Caco-2 (cell line): ENCODE data around the gene TBXAS1. TPM values are rescaled to one million over a fixed set of nuclear protein-coding genes. Genes with fewer than 3 reads are reported as not detected.

Experiments used
- BruUV-seq: library from RNA; stranded (reverse); fragments of 400-500 nt; replicated peaks from 2 replicates; lab custom pipeline; 2021; lab: Mats Ljungman, UMichigan
- CTCF ChIA-PET: fragments of 300-600 bp; sonication (Branson Sonifier 250); formaldehyde crosslinking; loops from one replicate; lab custom pipeline; 2022; ENCODE audit warnings: antibody characterized with exemption; lab: Charles Lee
- POLR2A ChIA-PET: fragments of 300-600 bp; sonication (Branson Sonifier 250); formaldehyde crosslinking; loops from one replicate; lab custom pipeline; 2022; ENCODE audit warnings: antibody characterized with exemption; lab: Charles Lee
- DNase-seq, 2 experiments: peaks; one replicate each; pipeline versions ENCODE4 v3.0.0 to v3.0.0-alpha.2; 2020 to 2022
- H3K27me3 ChIP-seq: replicated peaks from 2 replicates; pipeline ENCODE4 v1.6.0; 2011; ENCODE audit warnings: low read length; ENCODE audit not compliant: control insufficient read depth, insufficient read depth
- H3K36me3 ChIP-seq: 2 replicates; pipeline ENCODE4 v1.5.1; 2011; ENCODE audit warnings: low read length; ENCODE audit not compliant: control insufficient read depth, insufficient read depth
- H3K4me1 ChIP-seq: fragments of 250-450 bp; sonication (Bioruptor Pico); 2 replicates; pipeline ENCODE4 v1.5.1; 2020; ENCODE audit warnings: mild to moderate bottlenecking
- H3K4me3 ChIP-seq: 2 replicates; pipeline ENCODE4 v1.5.1; 2011; ENCODE audit warnings: low read depth, mild to moderate bottlenecking, control low read depth, low read length
- H3K9me3 ChIP-seq: fragments of 250-450 bp; sonication (Bioruptor Pico); 2 replicates; pipeline ENCODE4 v1.5.1; 2020; ENCODE audit warnings: mild to moderate bottlenecking, moderate library complexity
- H3K27ac Mint-ChIP-seq: one replicate; pipeline ENCODE4 v1.8.0; 2022; ENCODE audit warnings: mixed read lengths; ENCODE audit not compliant: unreplicated experiment
- H3K27me3 Mint-ChIP-seq: one replicate; pipeline ENCODE4 v1.8.0; 2022; ENCODE audit warnings: mixed read lengths; ENCODE audit not compliant: insufficient read depth, unreplicated experiment
- H3K36me3 Mint-ChIP-seq: one replicate; pipeline ENCODE4 v1.8.0; 2022; ENCODE audit warnings: mild to moderate bottlenecking, mixed read lengths; ENCODE audit not compliant: insufficient read depth, unreplicated experiment
- H3K4me1 Mint-ChIP-seq: one replicate; pipeline ENCODE4 v1.8.0; 2022; ENCODE audit warnings: low read depth, mixed read lengths; ENCODE audit not compliant: unreplicated experiment
- H3K4me3 Mint-ChIP-seq: one replicate; pipeline ENCODE4 v1.8.0; 2022; ENCODE audit warnings: mild to moderate bottlenecking, moderate library complexity, mixed read lengths; ENCODE audit not compliant: unreplicated experiment
- H3K9me3 Mint-ChIP-seq: one replicate; pipeline ENCODE4 v1.8.0; 2022; ENCODE audit warnings: mixed read lengths; ENCODE audit not compliant: unreplicated experiment
- CTCF ChIP-seq, 2 experiments: fragments of 200-600 bp in 1 of 2; IDR thresholded peaks; 1 replicate in 1 of 2; 2 replicates in 1 of 2; pipeline versions ENCODE4 v1.5.1 to v1.8.0; 2011 to 2022; ENCODE audit warnings: antibody characterized with exemption in 1 of 2, control low read depth in 1 of 2, inconsistent platforms in 1 of 2, low read depth in 1 of 2, low read length in 1 of 2, mild to moderate bottlenecking in 1 of 2, moderate library complexity in 1 of 2; ENCODE audit not compliant: insufficient read depth in 1 of 2, severe bottlenecking in 1 of 2, unreplicated experiment in 1 of 2
- intact Hi-C: fragments of 100-400 bp; cut with micrococcal nuclease; formaldehyde crosslinking; loops from one replicate; pipeline ENCODE4 v1.10.0; 2022; ENCODE audit not compliant: unreplicated experiment
- total RNA-seq: library from RNA; stranded (reverse); gene quantifications from 2 replicates; pipeline ENCODE4 v1.2.3, GENCODE V29; 2022

TBXAS1 gene
- total RNA-seq, 1 experiment from 2014 or later, result 1.6 TPM

DNA sequence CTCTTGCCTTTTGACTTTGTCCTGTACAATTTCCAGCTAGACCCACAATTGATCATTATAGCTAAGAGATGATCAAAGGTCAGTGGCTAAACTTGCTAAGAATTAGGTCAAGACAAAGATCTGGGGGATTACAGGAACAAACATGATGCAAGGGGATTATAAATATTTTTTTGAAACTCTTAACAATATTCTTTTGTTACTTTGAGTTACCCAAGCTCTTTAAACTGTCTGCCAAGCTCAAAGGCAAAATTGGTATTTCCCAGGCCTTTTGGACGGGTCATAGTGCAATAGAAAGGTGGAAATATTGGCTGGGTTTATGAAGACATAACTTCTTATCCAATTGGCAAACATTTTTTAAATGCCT is 23.4 kb downstream of the TBXAS1 start:
- no TSS peak for BruUV-seq
- Mint-ChIP-seq H3K27ac (no peak overlapping the region), H3K36me3 (no peaks in the 10 kb centered on the region), H3K9me3 (peaks cover 6% of the 10 kb centered on the region), H3K27me3 (peaks cover 2% of the 10 kb centered on the region), H3K4me3 (no peak overlapping the region), H3K4me1 (no peaks in the 10 kb centered on the region)
- Histone ChIP-seq H3K4me3 (no peak overlapping the region), H3K27me3 (no peaks in the 10 kb centered on the region), H3K4me1 (peaks cover 9% of the 10 kb centered on the region), H3K36me3 (no peaks in the 10 kb centered on the region), H3K9me3 (peaks cover 8% of the 10 kb centered on the region)
- DNase-seq, result no peak
- TF ChIP-seq CTCF (IDR thresholded peaks at IDR 0.05; ENCODE audit: insufficient read depth in 1 of 2, low read depth in 1 of 2, low read length in 1 of 2, severe bottlenecking in 1 of 2, unreplicated experiment in 1 of 2), result no peak
- CTCF ChIA-PET, result no interaction called here
- intact Hi-C loops, result no loop called here
- POLR2A ChIA-PET, result no interaction called here

- no peak overlapping the region for H3K4me3 ChIP-seq
- intact Hi-C loops, result no loop called here
- CTCF ChIA-PET, result no interaction called here
- no TSS peak for BruUV-seq
- H3K27me3 ChIP-seq, result no peaks in the 10 kb centered on the region
- TF ChIP-seq CTCF (IDR thresholded peaks at IDR 0.05; ENCODE audit: insufficient read depth in 1 of 2, low read depth in 1 of 2, low read length in 1 of 2, severe bottlenecking in 1 of 2, unreplicated experiment in 1 of 2), result no peak
- POLR2A ChIA-PET, result no interaction called here
- H3K9me3 ChIP-seq, result no peaks in the 10 kb centered on the region
- DNase-seq, result no peak
- Mint-ChIP-seq H3K27me3 (no peaks in the 10 kb centered on the region), H3K4me1 (no peaks in the 10 kb centered on the region), H3K36me3 (no peaks in the 10 kb centered on the region), H3K27ac (no peak overlapping the region), H3K4me3 (no peak overlapping the region), H3K9me3 (no peaks in the 10 kb centered on the region)
- H3K4me1 ChIP-seq, result peaks cover 9% of the 10 kb centered on the region
- no peaks in the 10 kb centered on the region for H3K36me3 ChIP-seq
Measured at GRCh38 chr7:139853506-139854123, 24.6 kb downstream of the TBXAS1 start.

- Mint-ChIP-seq H3K9me3 (no peaks in the 10 kb centered on the region), H3K4me3 (no peak overlapping the region), H3K36me3 (no peaks in the 10 kb centered on the region), H3K4me1 (no peaks in the 10 kb centered on the region), H3K27ac (no peak overlapping the region), H3K27me3 (no peaks in the 10 kb centered on the region)
- intact Hi-C loops, result no loop called here
- BruUV-seq, result no TSS peak
- H3K27me3 ChIP-seq, result no peaks in the 10 kb centered on the region
- no peaks in the 10 kb centered on the region for H3K36me3 ChIP-seq
- no peak overlapping the region for H3K4me3 ChIP-seq
- TF ChIP-seq CTCF (IDR thresholded peaks at IDR 0.05; ENCODE audit: insufficient read depth in 1 of 2, low read depth in 1 of 2, low read length in 1 of 2, severe bottlenecking in 1 of 2, unreplicated experiment in 1 of 2), result no peak
- no peaks in the 10 kb centered on the region for H3K9me3 ChIP-seq
- ChIA-PET CTCF (no interaction called here), POLR2A (no interaction called here)
- peaks cover 9% of the 10 kb centered on the region for H3K4me1 ChIP-seq
- DNase-seq, result no peak
Measured at GRCh38 chr7:139854124-139854511, 25.1 kb downstream of the TBXAS1 start.
